ENCODE measurements around the gene GJE1. TPM values are rescaled to one million over a fixed set of nuclear protein-coding genes. Genes with fewer than 3 reads are reported as not detected.
"Not testable (repeated sequence)": the region's sequence is repeated elsewhere in the genome, so short reads cannot be mapped to it uniquely, and the experiment has no call there.

Gene GJE1
- total RNA-seq, 1 donor from 2014 or later, result not detected

DNA sequence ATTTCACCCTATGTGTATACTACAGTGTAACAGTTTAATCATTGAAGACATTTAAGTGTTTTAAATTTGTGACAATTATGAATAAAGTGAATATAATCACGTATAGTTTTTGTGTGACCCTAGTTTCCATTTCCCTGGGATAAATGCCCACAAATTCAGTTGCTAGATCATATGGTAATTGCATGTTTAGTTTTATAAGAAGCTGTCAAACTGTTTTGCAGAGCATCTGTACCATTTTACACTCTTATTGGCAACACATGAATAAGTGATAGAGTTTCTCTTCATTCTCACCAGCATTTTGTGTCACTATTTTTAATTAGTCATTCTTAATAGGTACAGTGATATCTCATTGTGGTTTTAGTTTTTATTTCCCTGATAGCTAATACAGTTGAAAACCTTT is 21.6 kb downstream of the GJE1 start:
- no peak for DNase-seq (ENCODE audit: extremely low spot score, unreplicated experiment)
- Mint-ChIP-seq H3K9me3 (ENCODE audit: unreplicated experiment) (no peaks in the 10 kb centered on the region), H3K36me3 (ENCODE audit: unreplicated experiment) (peaks cover 2% of the 10 kb centered on the region), H3K4me3 (ENCODE audit: unreplicated experiment) (no peak overlapping the region), H3K4me1 (ENCODE audit: unreplicated experiment) (peaks cover 19% of the 10 kb centered on the region), H3K27me3 (ENCODE audit: unreplicated experiment) (no peaks in the 10 kb centered on the region), H3K27ac (ENCODE audit: unreplicated experiment) (no peak overlapping the region)
- no peak for TF ChIP-seq CTCF (IDR thresholded peaks at IDR 0.05)

- no peak overlapping the region for H3K4me3 Mint-ChIP-seq (ENCODE audit: unreplicated experiment)
- DNase-seq (ENCODE audit: extremely low spot score, unreplicated experiment), result no peak
- H3K4me1 Mint-ChIP-seq (ENCODE audit: unreplicated experiment), result peaks cover 13% of the 10 kb centered on the region
- no peak for TF ChIP-seq CTCF (IDR thresholded peaks at IDR 0.05)
- peaks cover 2% of the 10 kb centered on the region for H3K36me3 Mint-ChIP-seq (ENCODE audit: unreplicated experiment)
- H3K27ac Mint-ChIP-seq (ENCODE audit: unreplicated experiment), result no peak overlapping the region
- no peaks in the 10 kb centered on the region for H3K9me3 Mint-ChIP-seq (ENCODE audit: unreplicated experiment)
- H3K27me3 Mint-ChIP-seq (ENCODE audit: unreplicated experiment), result no peaks in the 10 kb centered on the region
These were observed 22.4 kb downstream of the GJE1 start for GRCh38 chr6:142155091-142155490.

GRCh38 chr6:142155895-142156757 is 23.4 kb downstream of the GJE1 start:
- Mint-ChIP-seq H3K27ac (ENCODE audit: unreplicated experiment) (peak overlapping the region; percentile 48), H3K27me3 (ENCODE audit: unreplicated experiment) (no peaks in the 10 kb centered on the region), H3K4me3 (ENCODE audit: unreplicated experiment) (peak overlapping the region; percentile 12), H3K36me3 (ENCODE audit: unreplicated experiment) (no peaks in the 10 kb centered on the region), H3K9me3 (ENCODE audit: unreplicated experiment) (no peaks in the 10 kb centered on the region), H3K4me1 (ENCODE audit: unreplicated experiment) (peaks cover 13% of the 10 kb centered on the region)
- TF ChIP-seq CTCF (IDR thresholded peaks at IDR 0.05), result peak; percentile 57
- no peak for DNase-seq (ENCODE audit: extremely low spot score, unreplicated experiment)

- not testable (repeated sequence) for H3K4me3 Mint-ChIP-seq (ENCODE audit: unreplicated experiment); H3K27ac Mint-ChIP-seq (ENCODE audit: unreplicated experiment); H3K36me3 Mint-ChIP-seq (ENCODE audit: unreplicated experiment); DNase-seq (ENCODE audit: extremely low spot score, unreplicated experiment); H3K9me3 Mint-ChIP-seq (ENCODE audit: unreplicated experiment); H3K27me3 Mint-ChIP-seq (ENCODE audit: unreplicated experiment)
- peaks cover 13% of the 10 kb centered on the region for H3K4me1 Mint-ChIP-seq (ENCODE audit: unreplicated experiment)
These were observed 24.0 kb downstream of the GJE1 start for GRCh38 chr6:142156758-142157068.

GRCh38 chr6:142162780-142163179 is 30.1 kb downstream of the GJE1 start:
- Mint-ChIP-seq H3K27ac (ENCODE audit: unreplicated experiment) (no peak overlapping the region), H3K4me1 (ENCODE audit: unreplicated experiment) (peaks cover 9% of the 10 kb centered on the region)
- no peak for TF ChIP-seq CTCF (IDR thresholded peaks at IDR 0.05)

More at GRCh38 chr6:142162780-142163179, 30.1 kb downstream of the GJE1 start:
- Mint-ChIP-seq H3K9me3 (ENCODE audit: unreplicated experiment) (no peaks in the 10 kb centered on the region), H3K36me3 (ENCODE audit: unreplicated experiment) (peaks cover 8% of the 10 kb centered on the region), H3K27me3 (ENCODE audit: unreplicated experiment) (no peaks in the 10 kb centered on the region), H3K4me3 (ENCODE audit: unreplicated experiment) (no peak overlapping the region)
- no peak for DNase-seq (ENCODE audit: extremely low spot score, unreplicated experiment)

Measured in osteocyte (in vitro differentiated cells).